Left lung (tissue), 10 donors: ENCODE data around the gene SHISA5. TPM values are rescaled to one million over a fixed set of nuclear protein-coding genes. Genes with fewer than 3 reads are reported as not detected.
"Not testable (repeated sequence)": the region's sequence is repeated elsewhere in the genome, so short reads cannot be mapped to it uniquely, and the experiment has no call there.

Experiments
- ATAC-seq: fragments of 200-7000 bp; cut with Tn5 transposase; one replicate; pipeline ENCODE4 v1.9.1; 2020; ENCODE audit warnings: moderate library complexity
- DNase-seq, 4 donors: peaks; one replicate each; pipeline ENCODE4 v3.0.0-alpha.2; 2013 to 2020
- H3K27ac ChIP-seq, 2 donors: fragments of 200-600 bp; sonication (generic) in 1 of 2; one replicate each; pipeline versions ENCODE4 v1.5.0 to v1.8.0; 2020 to 2021
- H3K27me3 ChIP-seq, 2 donors: fragments of 200-600 bp; sonication (generic) in 1 of 2; one replicate each; pipeline versions ENCODE4 v1.5.0 to v1.8.0; 2020 to 2021
- H3K36me3 ChIP-seq, 2 donors: fragments of 200-600 bp; sonication (generic) in 1 of 2; one replicate each; pipeline versions ENCODE4 v1.5.0 to v1.8.0; 2020 to 2021
- H3K4me1 ChIP-seq, 2 donors: fragments of 200-600 bp; one replicate each; pipeline ENCODE4 v1.8.0; 2021
- H3K4me3 ChIP-seq, 2 donors: fragments of 200-600 bp; sonication (generic) in 1 of 2; one replicate each; pipeline versions ENCODE4 v1.5.0 to v1.8.0; 2020 to 2021; ENCODE audit warnings: mild to moderate bottlenecking in 1 of 2
- H3K9me3 ChIP-seq, 2 donors: fragments of 200-600 bp; sonication (generic) in 1 of 2; one replicate each; pipeline versions ENCODE4 v1.5.0 to v1.8.0; 2020 to 2021
- CTCF ChIP-seq, 2 donors: fragments of 200-600 bp; sonication (generic) in 1 of 2; IDR thresholded peaks; one replicate each; pipeline versions ENCODE4 v1.5.0 to v1.8.0; 2021; ENCODE audit warnings: antibody characterized with exemption in 2 of 2
- intact Hi-C, 2 donors: fragments of 100-400 bp; cut with DNase I; formaldehyde crosslinking; loops; one replicate each; pipeline versions ENCODE4 v1.11.2 to v1.14.2; 2022
- polyA plus RNA-seq, 6 donors: library from polyadenylated mRNA; unstranded; fragments of 120-200 nt; gene quantifications; one replicate each; pipeline ENCODE4 v1.2.1, GENCODE V29; 2013; ENCODE audit not compliant: insufficient read length in 6 of 6
- total RNA-seq, 2 donors: library from RNA; stranded (reverse); fragmentation: NEBNext Ultra II Directional; extraction: Animal tissue kit (Norgen Biotek cat#: 25700); gene quantifications; one replicate each; pipeline ENCODE4 v1.2.1, GENCODE V29; 2021
- donor health status: DM: no; HTN: yes; CAD: no.
- donor health status: DM: no; HTN: no; CAD: no.

SHISA5 gene
- total and polyA plus RNA-seq, 8 donors = 99.2 to 206 (median 114) TPM

DNA sequence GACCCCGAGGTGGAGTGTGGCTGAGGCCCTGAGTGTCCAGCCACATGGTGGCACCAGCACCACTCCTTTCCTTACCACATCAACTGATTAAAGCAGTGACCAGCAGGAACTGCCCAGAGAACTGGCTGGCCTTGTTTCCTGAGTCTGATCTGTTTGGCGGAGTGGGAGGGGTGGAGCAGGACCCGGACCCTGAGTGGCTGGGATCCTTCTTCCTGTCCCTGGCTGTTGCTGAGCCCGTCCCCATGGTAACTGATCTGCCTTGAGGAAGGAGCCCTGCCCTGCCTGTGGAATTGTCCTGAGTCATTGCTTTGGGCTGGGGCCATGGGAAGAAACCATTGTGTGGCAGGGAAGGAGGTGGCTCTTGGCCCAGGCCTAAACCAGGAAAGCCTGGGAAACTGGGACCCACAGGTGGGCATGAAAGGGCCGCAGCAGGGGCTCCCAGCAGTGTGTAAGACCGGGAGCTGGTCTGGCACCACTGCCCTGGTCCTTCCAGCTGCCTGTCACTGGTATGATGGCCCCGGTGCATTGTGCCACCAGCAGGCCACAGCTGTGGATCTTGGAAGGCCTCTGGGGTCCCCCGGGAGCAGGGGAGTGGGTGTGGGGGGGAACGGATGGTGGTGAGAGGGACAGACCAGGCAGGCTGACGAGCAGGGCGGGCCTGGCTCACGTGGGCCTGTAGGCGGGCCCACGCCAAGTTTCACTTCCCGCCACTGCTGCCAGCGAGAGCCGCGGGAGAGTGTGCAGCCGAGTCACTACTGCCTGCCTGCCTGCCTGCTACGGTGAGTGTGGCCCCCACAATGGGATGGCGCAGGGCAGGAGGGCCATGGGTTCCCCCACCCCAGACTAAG lies 38.2 kb downstream of the SHISA5 start:
- Histone ChIP-seq H3K27ac (peak overlapping the region; percentile 100), H3K4me3 (peak overlapping the region; percentile 46 to 71), H3K36me3 (peaks cover 0 to 69% of the 10 kb centered on the region in 2 donors), H3K9me3 (no peaks in the 10 kb centered on the region), H3K4me1 (peaks cover 28 to 58% of the 10 kb centered on the region in 2 donors), H3K27me3 (no peaks in the 10 kb centered on the region)
- intact Hi-C loops = loop anchor here (5.0 to 10.0 kb wide), 3 partner anchors 37 to 87 kb away; partner anchors contain the start of gene SHISA5 (in 1 of the 2)
- DNase-seq = peak; percentile 96 to 99 (median 98)
- ATAC-seq = peak; percentile 96
- peak; percentile 52 to 70 for TF ChIP-seq CTCF (IDR thresholded peaks at IDR 0.05)

DNA sequence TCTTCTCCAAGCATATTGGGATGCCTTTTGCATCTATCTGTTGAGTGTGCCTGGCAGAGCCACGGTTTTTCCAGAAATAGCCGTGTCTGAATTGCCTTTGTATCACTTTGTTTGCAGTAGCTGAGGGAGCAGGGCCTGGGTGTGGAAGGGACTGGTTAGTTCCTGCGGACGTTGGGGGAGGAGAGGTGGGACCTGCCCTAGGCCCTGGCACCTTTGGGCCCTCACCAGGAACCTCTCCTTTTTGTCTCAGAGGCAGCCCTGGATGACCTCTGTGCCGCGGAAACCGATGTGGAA lies 38.8 kb downstream of the SHISA5 start:
- DNase-seq = no peak
- H3K27ac ChIP-seq = peak overlapping the region; percentile 100
- TF ChIP-seq CTCF (IDR thresholded peaks at IDR 0.05) = no peak
- peaks cover 0 to 71% of the 10 kb centered on the region in 2 donors for H3K36me3 ChIP-seq
- H3K9me3 ChIP-seq = no peaks in the 10 kb centered on the region
- H3K27me3 ChIP-seq = no peaks in the 10 kb centered on the region
- H3K4me3 ChIP-seq = no peak overlapping the region
- H3K4me1 ChIP-seq = peaks cover 26 to 53% of the 10 kb centered on the region in 2 donors
- intact Hi-C loops = loop anchor here (5.0 to 10.0 kb wide), 3 partner anchors 37 to 87 kb away; partner anchors contain the start of gene SHISA5 (in 1 of the 2)
- no peak for ATAC-seq

- no peak for ATAC-seq
- Histone ChIP-seq H3K36me3 (peaks cover 0 to 71% of the 10 kb centered on the region in 2 donors), H3K9me3 (no peaks in the 10 kb centered on the region), H3K27me3 (no peaks in the 10 kb centered on the region), H3K4me3 (no peak overlapping the region), H3K4me1 (peaks cover 22 to 49% of the 10 kb centered on the region in 2 donors), H3K27ac (peak overlapping the region; percentile 100)
- no peak for TF ChIP-seq CTCF (IDR thresholded peaks at IDR 0.05)
- intact Hi-C loops = loop anchor here (5.0 to 10.0 kb wide), 3 partner anchors 38 to 88 kb away; partner anchors contain the start of gene SHISA5 (in 1 of the 2)
- peak in 1 of 4 donors; percentile 76 for DNase-seq
Measured at GRCh38 chr3:48464713-48465221, 39.2 kb downstream of the SHISA5 start.

DNA sequence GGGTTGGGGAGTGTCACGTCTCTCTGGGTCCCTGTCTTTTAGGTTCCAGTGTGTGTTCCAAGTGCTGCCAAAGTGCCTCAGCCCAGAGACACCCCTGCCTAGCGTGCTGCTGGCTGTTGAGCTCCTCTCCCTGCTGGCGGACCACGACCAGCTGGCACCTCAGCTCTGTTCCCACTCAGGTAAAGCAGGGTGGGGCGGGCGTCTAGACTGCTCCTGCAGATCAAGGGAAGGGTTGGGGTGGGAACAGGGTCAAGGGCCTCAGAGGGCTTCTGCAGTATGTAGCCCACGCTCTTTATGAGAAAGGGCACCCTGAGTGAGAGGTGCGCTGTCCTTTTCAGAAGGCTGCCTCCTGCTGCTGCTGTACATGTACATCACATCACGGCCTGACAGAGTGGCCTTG lies 40.3 kb downstream of the SHISA5 start:
- intact Hi-C loops = loop anchor here in 1 of 2 donors (10.0 kb wide), 1 partner anchor 81 kb away; no protein-coding TSS in a partner anchor
- peaks cover 19 to 38% of the 10 kb centered on the region in 2 donors for H3K4me1 ChIP-seq
- H3K27me3 ChIP-seq = no peaks in the 10 kb centered on the region
- DNase-seq (no peak), ATAC-seq (no peak)
- no peaks in the 10 kb centered on the region for H3K9me3 ChIP-seq
- no peak overlapping the region for H3K4me3 ChIP-seq
- peaks cover 0 to 71% of the 10 kb centered on the region in 2 donors for H3K36me3 ChIP-seq
- peak overlapping the region in 1 of 2 donors; percentile 100 for H3K27ac ChIP-seq
- TF ChIP-seq CTCF (IDR thresholded peaks at IDR 0.05) = no peak

GRCh38 chr3:48461767-48462166 lies 42.2 kb downstream of the SHISA5 start:
- not testable (repeated sequence) for H3K27me3 ChIP-seq, ATAC-seq

More at GRCh38 chr3:48461767-48462166, 42.2 kb downstream of the SHISA5 start:
- not testable (repeated sequence) for DNase-seq, H3K9me3 ChIP-seq, H3K27ac ChIP-seq, H3K4me3 ChIP-seq
- Histone ChIP-seq H3K36me3 (peaks cover 0 to 69% of the 10 kb centered on the region in 2 donors), H3K4me1 (peaks cover 8 to 19% of the 10 kb centered on the region in 2 donors)
- intact Hi-C loops = loop anchor here in 1 of 2 donors (10.0 kb wide), 1 partner anchor 83 kb away; no protein-coding TSS in a partner anchor
